Esophagus squamous epithelium (tissue), 5 donors: ENCODE data around the gene STIMATE. TPM values are rescaled to one million over a fixed set of nuclear protein-coding genes. Genes with fewer than 3 reads are reported as not detected.

Experiments used
- DNase-seq: peaks from one replicate; lab custom pipeline; 2025; lab: John Stamatoyannopoulos, UW
- H3K27ac ChIP-seq, 4 donors: fragments of 200-600 bp; sonication (generic); one replicate each; pipeline ENCODE4 v1.5.1; 2016 to 2019; ENCODE audit warnings: mild to moderate bottlenecking in 1 of 4
- H3K27me3 ChIP-seq, 4 donors: fragments of 200-600 bp; sonication (generic); 1 replicate in 3 of 4; 2 replicates in 1 of 4; pipeline versions ENCODE4 v1.5.1 to v1.6.0; 2017 to 2021; ENCODE audit warnings: antibody characterized with exemption in 1 of 4
- H3K36me3 ChIP-seq, 3 donors: fragments of 200-600 bp; sonication (generic); one replicate each; pipeline ENCODE4 v1.5.1; 2016 to 2019
- H3K4me1 ChIP-seq, 3 donors: fragments of 200-600 bp; sonication (generic); one replicate each; pipeline ENCODE4 v1.5.1; 2017 to 2019
- H3K4me3 ChIP-seq, 4 donors: fragments of 200-600 bp; sonication (generic); 1 replicate in 3 of 4; 2 replicates in 1 of 4; pipeline ENCODE4 v1.5.1; 2016 to 2019; ENCODE audit warnings: mild to moderate bottlenecking in 2 of 4, moderate library complexity in 1 of 4
- H3K9me3 ChIP-seq, 3 donors: fragments of 200-600 bp; sonication (generic); one replicate each; pipeline ENCODE4 v1.5.1; 2016 to 2019
- CTCF ChIP-seq, 6 experiments: fragments of 450-650 bp in 4 of 6; fragments of 200-600 bp in 2 of 6; sonication (generic) in 2 of 6; IDR thresholded peaks; one replicate each; pipeline ENCODE4 v1.5.1; 2016 to 2019; ENCODE audit warnings: antibody characterized with exemption in 6 of 6, mild to moderate bottlenecking in 4 of 6, moderate library complexity in 4 of 6
- POLR2A ChIP-seq, 4 donors: fragments of 450-650 bp; IDR thresholded peaks; one replicate each; pipeline ENCODE4 v1.6.1; 2017; ENCODE audit warnings: antibody characterized with exemption in 4 of 4, mild to moderate bottlenecking in 4 of 4, moderate library complexity in 3 of 4
- WGBS, 2 donors: methylation state at CpG; one replicate each; pipeline ENCODE4 v1.1.5; 2018; 5-methylcytosine and 5-hydroxymethylcytosine counted together
- intact Hi-C: fragments of 100-400 bp; cut with DNase I; formaldehyde crosslinking; loops from one replicate; pipeline ENCODE4 v1.15.0; 2022
- total RNA-seq, 4 donors: library from RNA; depleted of rRNA; stranded (reverse); fragments of >200 nt; gene quantifications; one replicate each; pipeline ENCODE4 v1.1.0, GENCODE V29; 2016
- donor health status: DM: yes; HTN: yes; CAD: no.

STIMATE gene
- total RNA-seq, 4 donors from 2014 or later: 7.0 to 14.7 (median 12.4) TPM

GRCh38 chr3:52931328-52931727 is 34.0 kb upstream of the STIMATE start:
- intact Hi-C loops: no loop called here
- Histone ChIP-seq H3K4me1 (peaks cover 0 to 8% (median 0%) of the 10 kb centered on the region in 3 donors), H3K27ac (no peak overlapping the region), H3K4me3 (no peak overlapping the region), H3K9me3 (no peaks in the 10 kb centered on the region), H3K27me3 (no peaks in the 10 kb centered on the region), H3K36me3 (peaks cover 0 to 44% (median 0%) of the 10 kb centered on the region in 3 donors)
- DNase-seq: no peak
- TF ChIP-seq CTCF (IDR thresholded peaks at IDR 0.05) (no peak), POLR2A (IDR thresholded peaks at IDR 0.05) (no peak)
- WGBS, 2 donors: 80 to 83% methylated on average over 6 of the region's 6 CpGs

DNA sequence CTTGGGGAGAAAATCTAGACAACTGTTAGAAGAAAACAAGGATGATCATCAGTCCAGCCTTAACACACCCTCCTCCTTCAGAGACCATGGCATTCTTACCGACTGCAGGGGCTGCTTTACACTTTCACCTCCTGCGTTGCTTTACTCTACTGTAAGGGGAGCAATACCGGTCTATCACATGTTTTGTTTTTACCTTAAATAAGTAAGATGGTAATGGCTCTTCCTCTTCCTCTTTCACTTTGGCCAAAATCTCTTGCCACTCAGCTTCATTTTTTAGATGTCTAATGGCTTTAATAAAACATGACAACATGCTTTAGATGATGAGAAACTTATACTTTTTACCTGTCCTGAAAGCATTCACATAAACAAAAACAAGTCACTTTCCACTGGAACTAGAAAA is 33.4 kb upstream of the STIMATE start:
- no peak for TF ChIP-seq POLR2A (IDR thresholded peaks at IDR 0.05)
- TF ChIP-seq CTCF (IDR thresholded peaks at IDR 0.05): no peak
- 84 to 85% methylated on average over 3 of the region's 3 CpGs for WGBS, 2 donors
- Histone ChIP-seq H3K27me3 (no peaks in the 10 kb centered on the region), H3K36me3 (peaks cover 0 to 48% (median 0%) of the 10 kb centered on the region in 3 donors), H3K4me3 (no peak overlapping the region), H3K4me1 (peaks cover 0 to 8% (median 0%) of the 10 kb centered on the region in 3 donors), H3K9me3 (no peaks in the 10 kb centered on the region), H3K27ac (no peak overlapping the region)
- no peak for DNase-seq
- intact Hi-C loops: no loop called here

- DNase-seq: no peak
- no peaks in the 10 kb centered on the region for H3K27me3 ChIP-seq
- no peaks in the 10 kb centered on the region for H3K9me3 ChIP-seq
- no peak overlapping the region for H3K4me3 ChIP-seq
- intact Hi-C loops: no loop called here
- no peak overlapping the region for H3K27ac ChIP-seq
- TF ChIP-seq CTCF (IDR thresholded peaks at IDR 0.05): no peak
- no peak for TF ChIP-seq POLR2A (IDR thresholded peaks at IDR 0.05)
- peaks cover 0 to 84% (median 0%) of the 10 kb centered on the region in 3 donors for H3K36me3 ChIP-seq
- 90% methylated on average over 2 of the region's 2 CpGs for WGBS, 2 donors
- no peaks in the 10 kb centered on the region for H3K4me1 ChIP-seq
Measured at GRCh38 chr3:52926554-52926953, 29.2 kb upstream of the STIMATE start.

GRCh38 chr3:52925405-52926313 is 28.3 kb upstream of the STIMATE start:
- Histone ChIP-seq H3K9me3 (no peaks in the 10 kb centered on the region), H3K27ac (no peak overlapping the region), H3K4me3 (no peak overlapping the region), H3K27me3 (no peaks in the 10 kb centered on the region), H3K4me1 (no peaks in the 10 kb centered on the region), H3K36me3 (peaks cover 0 to 84% (median 0%) of the 10 kb centered on the region in 3 donors)
- TF ChIP-seq POLR2A (IDR thresholded peaks at IDR 0.05) (no peak), CTCF (IDR thresholded peaks at IDR 0.05) (no peak)
- no peak for DNase-seq
- 66 to 77% methylated on average over 6 of the region's 6 CpGs for WGBS, 2 donors
- intact Hi-C loops: no loop called here

DNA sequence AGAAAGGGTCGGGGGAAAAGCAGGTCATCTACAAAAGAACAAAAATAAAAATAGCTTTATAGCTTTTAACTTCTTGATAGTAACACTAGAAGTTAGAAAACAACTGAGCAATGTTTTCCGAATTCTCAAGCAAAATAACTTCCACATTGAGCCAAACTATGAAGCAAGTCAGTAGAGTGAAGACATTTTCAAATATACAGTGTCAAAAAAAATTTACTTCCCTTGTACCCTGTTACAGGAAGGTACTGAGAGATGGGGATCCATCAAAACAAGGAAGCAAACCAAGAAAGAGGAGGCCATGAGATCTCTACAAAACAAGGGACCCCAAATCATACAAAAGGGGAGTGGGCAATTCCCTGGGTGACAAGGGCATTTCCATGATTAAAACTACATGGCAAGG is 26.6 kb upstream of the STIMATE start:
- H3K4me3 ChIP-seq: no peak overlapping the region
- H3K4me1 ChIP-seq: no peaks in the 10 kb centered on the region
- H3K9me3 ChIP-seq: no peaks in the 10 kb centered on the region
- intact Hi-C loops: no loop called here
- no peaks in the 10 kb centered on the region for H3K27me3 ChIP-seq
- TF ChIP-seq POLR2A (IDR thresholded peaks at IDR 0.05): no peak
- no peak for TF ChIP-seq CTCF (IDR thresholded peaks at IDR 0.05)
- no peak overlapping the region for H3K27ac ChIP-seq
- no peak for DNase-seq
- peaks cover 0 to 86% (median 0%) of the 10 kb centered on the region in 3 donors for H3K36me3 ChIP-seq
- 87 to 89% methylated on average over 2 of the region's 2 CpGs for WGBS, 2 donors
